HepG2 (cell line): Measurements from ENCODE around the gene PIK3R3.

Source experiments
- CTCF ChIP-seq: sonication (generic); formaldehyde crosslinking; IDR thresholded peaks from 2 replicates; pipeline ENCODE4 v1.5.0; 2020; ENCODE audit warnings: mild to moderate bottlenecking, missing genetic modification reagents, moderate library complexity
- EZH2 ChIP-seq: conservative IDR thresholded peaks from 2 replicates; pipeline ENCODE4 v1.6.1; 2012; ENCODE audit warnings: mild to moderate bottlenecking, low read depth, low read length, moderate library complexity
- ZBTB43 ChIP-seq: sonication (generic); formaldehyde crosslinking; conservative IDR thresholded peaks from 2 replicates; pipeline ENCODE4 v1.4.0; 2020; ENCODE audit warnings: missing genetic modification reagents
- ZBTB44 ChIP-seq: sonication (generic); formaldehyde crosslinking; IDR thresholded peaks from 2 replicates; pipeline ENCODE4 v1.4.0; 2020; ENCODE audit warnings: missing genetic modification reagents
- ZNF839 ChIP-seq: sonication (generic); formaldehyde crosslinking; IDR thresholded peaks from 2 replicates; pipeline ENCODE4 v1.4.0; 2020; ENCODE audit warnings: missing genetic modification reagents, mild to moderate bottlenecking, borderline replicate concordance

GRCh38 chr1:46081206-46081605 is 51.2 kb downstream of the PIK3R3 start:
- TF ChIP-seq CTCF (CRISPR knock-in tag) (no peak), ZBTB43 (CRISPR knock-in tag) (no peak), EZH2 (no peak), ZBTB44 (CRISPR knock-in tag) (no peak), ZNF839 (no peak)
